Activated naive CD4-positive, alpha-beta T cell treated with anti-CD3 and anti-CD28 coated beads, Interleukin-2, amount 50 U/mL, for 72 hours (primary cell): ENCODE measurements around the gene FTO. TPM values are rescaled to one million over a fixed set of nuclear protein-coding genes. Genes with fewer than 3 reads are reported as not detected.

Source experiments
- ATAC-seq, 2 donors: fragments of 150-1000 bp; cut with Tn5 transposase; 2 replicates each; pipeline ENCODE4 v1.10.0; 2021; ENCODE audit warnings: mild to moderate bottlenecking in 2 of 2, moderate library complexity in 2 of 2
- DNase-seq, 2 donors: peaks; one replicate each; pipeline ENCODE4 v3.0.0; 2021 to 2022; ENCODE audit warnings: low spot score in 2 of 2
- H3K27ac Mint-ChIP-seq, 2 donors: one replicate each; pipeline ENCODE4 v1.8.0; 2022; ENCODE audit warnings: mild to moderate bottlenecking in 2 of 2, mixed read lengths in 2 of 2
- H3K36me3 Mint-ChIP-seq, 2 donors: one replicate each; pipeline ENCODE4 v1.8.0; 2022; ENCODE audit warnings: mixed read lengths in 2 of 2
- H3K9me3 Mint-ChIP-seq, 2 donors: one replicate each; pipeline ENCODE4 v1.8.0; 2022; ENCODE audit warnings: mixed read lengths in 2 of 2
- total RNA-seq, 2 donors: library from RNA; stranded (reverse); gene quantifications; one replicate each; pipeline ENCODE4 v1.2.3, GENCODE V29; 2022

The FTO gene
- total RNA-seq, 2 donors from 2014 or later: 57.5 to 63.1 TPM

DNA sequence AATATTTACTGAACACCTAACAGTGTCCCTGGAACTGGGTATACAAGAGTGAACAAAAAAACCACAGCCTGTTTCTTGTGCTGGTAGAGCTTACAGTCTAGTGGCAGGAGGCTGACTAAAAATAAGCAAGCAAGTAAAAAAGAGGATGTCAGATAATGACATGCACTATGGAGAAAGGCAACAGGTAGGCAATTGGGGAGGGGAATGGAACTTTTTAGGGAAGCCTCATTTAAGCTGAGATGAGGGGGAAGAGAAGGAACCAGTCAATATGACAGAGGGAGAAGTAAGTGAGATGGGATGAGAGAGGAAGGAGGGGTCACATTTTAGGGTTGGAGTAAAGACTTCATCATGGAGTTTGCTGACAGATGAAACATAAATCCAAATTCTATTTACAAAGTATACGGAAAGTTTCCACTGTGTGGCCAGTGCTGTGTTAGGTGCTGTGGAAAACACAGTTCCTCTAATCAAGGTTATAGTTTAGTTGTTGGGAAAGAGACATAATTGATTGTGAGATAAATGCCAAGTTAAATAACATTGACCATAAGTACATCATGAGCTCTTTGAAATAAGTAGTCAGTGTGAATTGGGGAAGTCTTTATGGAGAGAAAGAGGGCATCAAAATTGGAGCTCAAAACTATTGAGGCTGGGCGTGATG, 251.4 kb downstream of the FTO start:
- ATAC-seq (no peak), DNase-seq (no peak)
- H3K27ac Mint-ChIP-seq: no peak overlapping the region
- no peaks in the 10 kb centered on the region for H3K9me3 Mint-ChIP-seq
- H3K36me3 Mint-ChIP-seq: no peaks in the 10 kb centered on the region

GRCh38 chr16:53958341-53958880, 254.5 kb downstream of the FTO start:
- Mint-ChIP-seq H3K27ac (no peak overlapping the region), H3K36me3 (no peaks in the 10 kb centered on the region), H3K9me3 (no peaks in the 10 kb centered on the region)
- DNase-seq (no peak), ATAC-seq (no peak)

GRCh38 chr16:53960050-53960812, 256.3 kb downstream of the FTO start:
- no peaks in the 10 kb centered on the region for H3K36me3 Mint-ChIP-seq
- no peak overlapping the region for H3K27ac Mint-ChIP-seq
- H3K9me3 Mint-ChIP-seq: no peaks in the 10 kb centered on the region
- DNase-seq (no peak), ATAC-seq (no peak)

DNA sequence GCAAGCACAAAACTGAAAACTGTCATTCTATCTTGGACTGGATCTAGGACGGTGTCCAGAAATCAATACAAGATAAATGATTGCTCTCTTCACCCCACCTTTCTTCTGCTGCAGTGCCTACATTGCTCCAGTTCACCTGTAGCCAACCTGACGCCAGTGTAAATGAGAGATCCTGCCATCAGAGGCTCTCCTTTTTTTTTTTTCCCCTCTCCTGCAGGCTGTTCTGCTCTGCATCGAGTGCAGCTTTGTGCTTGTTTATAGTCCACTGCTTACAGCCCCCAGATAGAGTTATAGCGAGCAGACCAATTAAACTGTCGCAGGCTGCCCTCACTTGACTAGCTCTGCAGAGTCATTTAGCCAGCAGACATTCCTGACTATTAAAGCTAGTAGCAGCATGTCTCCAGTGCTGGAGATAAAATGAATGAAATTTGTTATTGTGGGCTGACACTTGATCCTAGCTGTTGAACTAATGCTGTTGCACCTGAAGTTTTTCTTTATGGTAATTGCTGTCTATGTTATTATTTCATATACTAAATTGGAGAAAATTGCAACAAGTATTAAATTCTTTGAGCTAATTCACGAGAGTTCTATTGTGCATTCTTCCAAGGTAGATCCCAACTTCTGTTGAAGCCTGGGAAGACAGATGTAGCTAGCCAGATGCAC, 257.1 kb downstream of the FTO start:
- DNase-seq: no peak
- H3K9me3 Mint-ChIP-seq: no peaks in the 10 kb centered on the region
- H3K36me3 Mint-ChIP-seq: peaks cover 0 to 3% of the 10 kb centered on the region in 2 donors
- H3K27ac Mint-ChIP-seq: peak overlapping the region in 1 of 2 donors; percentile 6
- no peak for ATAC-seq

- no peak overlapping the region for H3K27ac Mint-ChIP-seq
- H3K36me3 Mint-ChIP-seq: peaks cover 0 to 6% of the 10 kb centered on the region in 2 donors
- no peaks in the 10 kb centered on the region for H3K9me3 Mint-ChIP-seq
- DNase-seq (no peak), ATAC-seq (no peak)
Observed at GRCh38 chr16:53962041-53962440, 258.1 kb downstream of the FTO start.

DNA sequence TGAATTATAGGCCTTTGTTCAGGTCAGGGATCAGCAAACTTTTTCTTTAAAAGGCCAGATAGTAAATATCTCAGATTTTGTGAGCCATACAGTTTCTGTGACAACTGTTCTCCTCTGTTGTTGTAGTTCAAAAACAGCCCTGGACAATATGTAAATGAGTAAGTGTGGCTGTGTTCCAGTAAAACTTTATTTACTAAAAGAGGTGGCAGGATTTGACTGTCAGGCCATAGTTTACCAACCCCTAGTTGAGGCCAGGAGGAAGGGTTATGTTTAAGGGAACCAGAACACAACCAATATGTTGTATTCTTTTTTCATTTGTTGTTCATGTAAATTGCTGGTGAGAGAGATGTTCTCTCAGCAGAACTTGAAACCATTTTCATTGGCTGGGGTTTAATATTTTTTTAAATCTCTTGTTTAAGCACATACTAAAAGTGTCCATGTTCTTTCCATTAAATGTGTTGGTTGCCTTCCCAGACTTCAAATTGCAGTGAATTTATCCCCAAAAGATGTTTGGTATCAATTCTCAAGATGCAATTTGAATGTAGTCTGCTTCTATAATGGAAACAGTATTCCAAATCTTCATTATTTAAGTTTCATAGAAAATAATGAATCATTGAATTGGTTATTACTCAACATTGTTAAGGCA, 260.3 kb downstream of the FTO start:
- no peak for ATAC-seq
- no peak for DNase-seq
- Mint-ChIP-seq H3K36me3 (peaks cover 0 to 6% of the 10 kb centered on the region in 2 donors), H3K9me3 (no peaks in the 10 kb centered on the region), H3K27ac (no peak overlapping the region)

DNA sequence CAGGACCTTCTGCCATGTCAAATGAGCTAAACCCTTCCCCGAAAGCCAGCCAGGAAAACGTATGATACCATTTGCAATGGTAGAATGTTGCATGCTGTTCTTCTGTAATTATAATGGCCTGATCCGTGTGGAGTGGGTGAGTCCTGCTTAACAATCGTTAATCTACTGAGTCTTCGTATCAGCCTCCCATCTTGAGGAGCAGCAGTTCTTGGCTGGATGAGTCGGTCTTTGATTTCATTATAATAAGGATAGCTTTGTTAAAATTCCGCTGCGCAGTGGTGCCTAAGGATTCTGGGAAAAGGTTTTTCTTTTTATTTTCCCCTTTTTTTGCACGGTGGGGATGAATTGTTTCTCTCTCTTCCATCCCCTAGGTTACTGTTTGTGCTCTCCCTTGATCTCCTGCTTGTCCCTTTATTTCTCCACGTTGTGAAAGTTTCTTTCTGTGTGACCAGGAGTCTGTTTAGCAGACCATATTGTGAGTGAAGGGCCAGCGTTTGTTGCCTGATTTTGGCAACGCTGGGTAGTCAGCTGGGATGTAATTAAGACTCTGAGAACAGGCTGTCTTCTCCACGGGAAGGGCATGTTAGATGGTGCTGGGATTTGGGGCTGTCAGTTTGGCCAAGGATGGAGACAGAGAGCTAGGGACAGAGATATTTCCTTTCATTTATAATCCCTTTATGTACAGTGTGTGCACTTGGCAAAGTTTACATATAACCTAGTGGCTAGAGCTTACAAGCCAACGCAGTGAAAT, 263.0 kb downstream of the FTO start:
- DNase-seq: no peak
- H3K27ac Mint-ChIP-seq: no peak overlapping the region
- no peaks in the 10 kb centered on the region for H3K9me3 Mint-ChIP-seq
- no peak for ATAC-seq
- H3K36me3 Mint-ChIP-seq: peaks cover 0 to 6% of the 10 kb centered on the region in 2 donors

DNA sequence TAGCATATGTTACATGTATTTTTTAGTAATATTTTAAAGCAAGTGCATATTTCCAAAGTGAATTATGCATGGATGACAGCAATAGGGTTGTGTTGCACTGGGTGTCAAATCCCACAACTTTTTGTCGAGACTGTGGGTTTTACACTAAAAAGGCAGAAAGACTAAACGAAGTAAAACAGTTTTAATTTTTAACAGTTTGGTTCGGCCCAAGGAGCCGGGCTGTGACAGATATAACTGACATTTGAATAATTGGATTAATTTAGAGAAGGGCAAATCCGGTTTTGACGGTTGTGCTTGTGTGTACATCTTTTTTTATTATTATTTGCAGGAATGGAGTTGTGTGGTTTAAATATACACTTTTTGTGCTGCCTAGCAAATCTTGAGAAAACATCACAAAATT, 263.6 kb downstream of the FTO start:
- H3K9me3 Mint-ChIP-seq: no peaks in the 10 kb centered on the region
- H3K27ac Mint-ChIP-seq: no peak overlapping the region
- DNase-seq (no peak), ATAC-seq (no peak)
- peaks cover 0 to 6% of the 10 kb centered on the region in 2 donors for H3K36me3 Mint-ChIP-seq

DNA sequence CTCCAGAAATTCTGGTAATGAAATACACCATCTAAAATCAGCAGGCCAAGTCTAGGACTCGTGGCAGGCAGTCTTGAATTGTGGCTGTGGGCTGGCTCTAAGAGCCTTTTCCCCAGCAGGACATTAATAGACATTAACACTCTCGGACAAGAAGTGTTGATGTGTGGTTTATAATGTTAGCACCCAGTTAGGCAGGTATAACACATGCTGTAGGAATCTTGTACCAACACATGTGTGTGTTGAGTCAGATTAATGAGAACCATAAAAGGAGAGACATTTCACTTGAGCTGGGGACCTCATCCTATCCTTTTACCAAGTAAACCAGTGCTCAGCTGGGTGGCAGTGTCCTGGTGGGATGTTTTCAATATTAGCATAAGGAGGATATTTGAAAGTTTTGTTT, 264.5 kb downstream of the FTO start:
- no peak overlapping the region for H3K27ac Mint-ChIP-seq
- no peaks in the 10 kb centered on the region for H3K9me3 Mint-ChIP-seq
- no peak for ATAC-seq
- H3K36me3 Mint-ChIP-seq: peaks cover 0 to 6% of the 10 kb centered on the region in 2 donors
- no peak for DNase-seq

GRCh38 chr16:53968896-53969295, 264.9 kb downstream of the FTO start:
- ATAC-seq: no peak
- H3K9me3 Mint-ChIP-seq: no peaks in the 10 kb centered on the region
- H3K27ac Mint-ChIP-seq: no peak overlapping the region
- no peak for DNase-seq
- peaks cover 0 to 6% of the 10 kb centered on the region in 2 donors for H3K36me3 Mint-ChIP-seq

DNA sequence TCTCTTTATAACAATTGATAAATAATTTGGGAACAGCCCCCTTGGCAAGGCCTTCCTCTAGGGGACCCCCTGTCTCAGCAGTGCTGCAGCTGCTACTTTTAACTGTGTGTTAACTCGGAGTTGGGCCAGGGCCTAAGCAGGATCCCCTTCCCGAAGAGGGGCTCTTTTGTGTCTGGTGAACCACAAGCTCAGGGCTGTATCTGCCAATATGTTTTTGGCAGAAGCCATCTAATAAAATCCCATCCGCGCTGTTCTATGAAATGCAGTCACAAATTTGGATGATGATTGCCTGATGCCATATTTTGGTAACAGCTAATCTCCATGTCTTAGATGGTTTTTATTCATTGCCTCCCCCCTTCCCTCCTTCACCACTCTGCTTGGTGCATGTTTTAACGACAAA, 267.7 kb downstream of the FTO start:
- Mint-ChIP-seq H3K9me3 (no peaks in the 10 kb centered on the region), H3K36me3 (no peaks in the 10 kb centered on the region), H3K27ac (no peak overlapping the region)
- no peak for ATAC-seq
- no peak for DNase-seq

DNA sequence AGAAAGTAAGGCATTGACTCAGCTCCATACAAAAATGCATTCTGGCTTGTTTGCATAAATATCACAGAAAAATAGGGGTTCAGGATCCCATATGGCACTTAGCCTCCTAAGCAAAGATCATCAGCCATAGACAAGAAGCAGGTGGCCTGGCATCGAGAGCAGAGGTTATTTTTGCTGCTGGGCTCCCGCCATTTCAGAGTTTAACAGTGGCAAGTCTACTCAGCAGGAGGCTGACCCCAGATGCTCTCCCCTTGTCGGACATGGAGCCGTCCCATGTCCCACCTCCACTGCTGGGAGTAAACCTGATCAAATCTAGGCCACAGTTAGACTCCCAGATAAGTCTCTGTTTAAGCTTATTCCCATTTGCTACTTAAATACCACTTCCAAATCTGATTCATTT, 269.1 kb downstream of the FTO start:
- Mint-ChIP-seq H3K36me3 (no peaks in the 10 kb centered on the region), H3K9me3 (no peaks in the 10 kb centered on the region), H3K27ac (no peak overlapping the region)
- no peak for DNase-seq
- ATAC-seq: no peak

DNA sequence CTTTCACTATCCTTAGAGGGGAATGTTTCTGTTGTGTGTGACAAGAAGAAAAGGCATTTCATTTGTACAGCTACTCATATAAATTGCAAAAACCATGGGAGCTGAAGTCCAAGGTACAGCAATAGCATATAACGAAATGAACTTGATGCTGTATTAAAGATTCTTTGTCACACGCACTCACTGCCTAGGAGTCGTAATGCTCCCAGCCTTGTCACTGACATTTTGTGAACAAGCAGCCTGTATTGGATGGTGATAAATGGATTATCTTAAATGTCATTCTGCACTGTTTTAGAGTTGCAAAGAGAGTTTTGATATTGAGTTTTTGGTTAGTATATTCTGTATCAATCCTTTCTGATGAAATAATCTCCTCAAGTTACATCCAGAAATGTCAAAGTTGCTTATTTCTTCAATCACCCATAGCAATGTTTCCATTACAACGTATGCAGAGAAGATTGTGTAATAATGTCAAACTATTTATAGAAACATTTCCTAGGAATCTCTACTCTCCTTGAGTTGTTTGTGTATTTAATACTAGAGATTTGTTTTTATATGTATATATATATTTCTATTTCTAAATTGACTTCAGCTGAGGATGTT, 270.6 kb downstream of the FTO start:
- no peak for ATAC-seq
- DNase-seq: no peak
- Mint-ChIP-seq H3K27ac (no peak overlapping the region), H3K9me3 (no peaks in the 10 kb centered on the region), H3K36me3 (no peaks in the 10 kb centered on the region)

DNA sequence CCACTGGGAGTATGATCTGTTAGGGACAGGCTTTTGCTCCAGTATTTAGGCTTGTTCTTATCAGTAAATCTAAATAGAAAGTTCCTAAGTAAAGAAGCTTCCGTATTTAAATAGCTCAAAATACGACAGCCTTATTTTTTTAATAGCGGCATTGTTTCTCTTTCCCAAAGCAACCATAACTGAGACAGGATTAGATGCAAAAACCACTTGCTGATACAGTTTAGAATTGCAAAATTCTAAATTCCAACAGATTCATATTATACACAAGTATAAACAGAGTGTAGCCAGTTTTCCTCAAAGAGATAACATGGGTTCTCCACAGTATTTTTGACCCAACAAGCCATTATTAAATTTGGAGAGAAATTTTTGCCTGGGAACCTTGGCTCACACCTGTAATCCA, 276.7 kb downstream of the FTO start:
- Mint-ChIP-seq H3K36me3 (no peaks in the 10 kb centered on the region), H3K9me3 (no peaks in the 10 kb centered on the region), H3K27ac (no peak overlapping the region)
- DNase-seq (no peak), ATAC-seq (no peak)

GRCh38 chr16:53982631-53983042, 278.7 kb downstream of the FTO start:
- DNase-seq: no peak
- no peak for ATAC-seq
- H3K36me3 Mint-ChIP-seq: no peaks in the 10 kb centered on the region
- H3K27ac Mint-ChIP-seq: no peak overlapping the region
- no peaks in the 10 kb centered on the region for H3K9me3 Mint-ChIP-seq

DNA sequence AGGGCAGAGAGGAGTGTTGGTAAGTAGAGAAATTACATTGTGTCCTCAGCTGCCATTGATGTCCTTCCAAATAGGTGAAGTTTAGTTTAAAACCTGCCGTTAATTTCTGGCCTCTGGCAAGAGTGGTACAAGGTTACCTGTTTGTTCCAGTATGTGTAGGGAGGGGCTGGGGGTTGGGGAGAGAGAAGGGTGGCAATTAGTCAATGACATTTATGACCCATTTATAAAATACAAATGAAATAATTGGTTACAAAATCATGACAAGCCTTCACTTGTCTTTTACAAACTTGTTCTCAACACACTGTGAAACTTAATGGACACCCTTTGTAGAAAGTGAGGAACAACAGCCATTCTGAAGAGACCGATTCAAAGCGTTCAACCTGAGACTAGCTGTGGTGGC, 281.0 kb downstream of the FTO start:
- H3K36me3 Mint-ChIP-seq: no peaks in the 10 kb centered on the region
- no peaks in the 10 kb centered on the region for H3K9me3 Mint-ChIP-seq
- no peak overlapping the region for H3K27ac Mint-ChIP-seq
- ATAC-seq (no peak), DNase-seq (no peak)
